HEK293 (cell line): Measurements from ENCODE around the gene ELOVL6.

Source experiments
- CTCF ChIA-PET: fragments of 350-600 bp; formaldehyde crosslinking; extraction: SDS; loops from one replicate; lab custom pipeline; 2021; ENCODE audit warnings: antibody characterized with exemption; lab: Yijun Ruan, JAX
- POLR2A ChIA-PET: fragments of 300-600 bp; formaldehyde crosslinking; extraction: SDS; loops from one replicate; lab custom pipeline; 2020; ENCODE audit warnings: antibody characterized with exemption, inconsistent platforms; lab: Yijun Ruan, JAX
- H3K27ac ChIP-seq: fragments of 200-500 bp; sonication (Bioruptor generic); 2 replicates; pipeline ENCODE4 v1.5.1; 2014; ENCODE audit warnings: low read depth, low read length, control low read depth, inconsistent platforms; ENCODE audit errors: extremely low read depth
- H3K36me3 ChIP-seq, 2 experiments: fragments of 200-500 bp in 1 of 2; sonication (Bioruptor generic) in 1 of 2; 1 replicate in 1 of 2; 2 replicates in 1 of 2; pipeline ENCODE4 v1.5.1; 2014 to 2017; ENCODE audit warnings: inconsistent platforms in 2 of 2, low read length in 2 of 2; ENCODE audit not compliant: control insufficient read depth in 2 of 2, insufficient read depth in 1 of 2
- H3K4me1 ChIP-seq: fragments of 200-500 bp; sonication (Bioruptor generic); 2 replicates; pipeline ENCODE4 v1.5.1; 2014; ENCODE audit warnings: mild to moderate bottlenecking, low read length, inconsistent platforms; ENCODE audit not compliant: control insufficient read depth, insufficient read depth
- H3K4me3 ChIP-seq: 2 replicates; pipeline ENCODE4 v1.5.1; 2011; ENCODE audit warnings: low read depth, mild to moderate bottlenecking, control low read depth, low read length, moderate library complexity
- H3K9me3 ChIP-seq: fragments of 200-500 bp; sonication (Bioruptor generic); 2 replicates; pipeline ENCODE4 v1.5.1; 2014; ENCODE audit warnings: low read depth, low read length, inconsistent platforms; ENCODE audit not compliant: control insufficient read depth, insufficient read depth
- GLI2 ChIP-seq: fragments of 450-650 bp; formaldehyde crosslinking; IDR thresholded peaks from 2 replicates; pipeline ENCODE4; 2017; ENCODE audit warnings: missing biosample characterization, missing genetic modification characterization, low read depth, borderline replicate concordance
- HOXD13 ChIP-seq: sonication (generic); formaldehyde crosslinking; IDR thresholded peaks from 2 replicates; pipeline ENCODE4 v1.8.0; 2022; ENCODE audit warnings: missing genetic modification reagents, borderline replicate concordance
- PRDM1 ChIP-seq: fragments of 450-650 bp; formaldehyde crosslinking; IDR thresholded peaks from 2 replicates; pipeline ENCODE4; 2016; ENCODE audit warnings: missing biosample characterization, missing genetic modification characterization
- PRDM2 ChIP-seq: fragments of 450-650 bp; formaldehyde crosslinking; IDR thresholded peaks from 2 replicates; pipeline ENCODE4 v1.5.1; 2016; ENCODE audit warnings: missing biosample characterization, missing genetic modification characterization, borderline replicate concordance
- YY1 ChIP-seq: fragments of 450-650 bp; formaldehyde crosslinking; IDR thresholded peaks from 2 replicates; pipeline ENCODE4 v1.5.1; 2018; ENCODE audit warnings: missing biosample characterization, missing genetic modification characterization
- ZBTB17 ChIP-seq: fragments of 450-650 bp; formaldehyde crosslinking; IDR thresholded peaks from 2 replicates; pipeline ENCODE4 v1.5.1; 2016; ENCODE audit warnings: missing biosample characterization, missing genetic modification characterization
- ZBTB21 ChIP-seq: fragments of 450-650 bp; formaldehyde crosslinking; IDR thresholded peaks from 2 replicates; pipeline ENCODE4 v1.5.1; 2017; ENCODE audit warnings: missing biosample characterization, missing genetic modification characterization
- ZFP41 ChIP-seq: fragments of 450-650 bp; formaldehyde crosslinking; IDR thresholded peaks from 2 replicates; pipeline ENCODE4 v1.5.1; 2016; ENCODE audit warnings: missing biosample characterization, missing genetic modification characterization, borderline replicate concordance
- ZFP69B ChIP-seq: fragments of 450-650 bp; formaldehyde crosslinking; IDR thresholded peaks from 2 replicates; pipeline ENCODE4 v1.5.1; 2016; ENCODE audit warnings: missing biosample characterization, missing genetic modification characterization
- ZIC2 ChIP-seq: fragments of 450-650 bp; formaldehyde crosslinking; IDR thresholded peaks from 2 replicates; pipeline ENCODE4 v1.5.1; 2016; ENCODE audit warnings: missing biosample characterization, missing genetic modification characterization
- ZNF121 ChIP-seq: fragments of 450-650 bp; formaldehyde crosslinking; IDR thresholded peaks from 2 replicates; pipeline ENCODE4 v1.5.1; 2016; ENCODE audit warnings: missing biosample characterization, missing genetic modification characterization
- ZNF146 ChIP-seq: fragments of 450-650 bp; formaldehyde crosslinking; IDR thresholded peaks from 2 replicates; pipeline ENCODE4 v1.5.1; 2016; ENCODE audit warnings: missing biosample characterization, missing genetic modification characterization
- ZNF184 ChIP-seq: fragments of 450-650 bp; IDR thresholded peaks from 2 replicates; pipeline ENCODE4 v1.5.1; 2018; ENCODE audit warnings: missing biosample characterization, mild to moderate bottlenecking, missing genetic modification characterization
- ZNF202 ChIP-seq: fragments of 450-650 bp; formaldehyde crosslinking; IDR thresholded peaks from 2 replicates; pipeline ENCODE4 v1.5.1; 2016; ENCODE audit warnings: missing biosample characterization, missing genetic modification characterization, borderline replicate concordance
- ZNF335 ChIP-seq: fragments of 450-650 bp; formaldehyde crosslinking; conservative IDR thresholded peaks from 2 replicates; pipeline ENCODE4 v1.5.1; 2016; ENCODE audit warnings: missing biosample characterization, missing genetic modification characterization
- ZNF354C ChIP-seq: fragments of 450-650 bp; formaldehyde crosslinking; IDR thresholded peaks from 2 replicates; pipeline ENCODE4 v1.5.1; 2016; ENCODE audit warnings: missing biosample characterization, missing genetic modification characterization, low read depth, borderline replicate concordance
- ZNF513 ChIP-seq: fragments of 450-650 bp; IDR thresholded peaks from 2 replicates; pipeline ENCODE4 v1.5.1; 2018; ENCODE audit warnings: missing biosample characterization, missing genetic modification characterization
- ZNF514 ChIP-seq: fragments of 450-650 bp; formaldehyde crosslinking; IDR thresholded peaks from 2 replicates; pipeline ENCODE4 v1.5.1; 2016; ENCODE audit warnings: missing biosample characterization, missing genetic modification characterization
- ZNF560 ChIP-seq: fragments of 450-650 bp; formaldehyde crosslinking; IDR thresholded peaks from 2 replicates; pipeline ENCODE4 v1.5.1; 2017; ENCODE audit warnings: missing biosample characterization, missing genetic modification characterization, borderline replicate concordance
- ZNF571 ChIP-seq: fragments of 450-650 bp; formaldehyde crosslinking; IDR thresholded peaks from 2 replicates; pipeline ENCODE4 v1.5.0; 2017; ENCODE audit warnings: missing biosample characterization, missing genetic modification characterization
- ZNF596 ChIP-seq: fragments of 450-650 bp; IDR thresholded peaks from 2 replicates; pipeline ENCODE4 v1.5.0; 2018; ENCODE audit warnings: missing biosample characterization, mild to moderate bottlenecking, missing genetic modification characterization, moderate library complexity
- ZNF677 ChIP-seq: fragments of 450-650 bp; IDR thresholded peaks from 2 replicates; pipeline ENCODE4 v1.5.0; 2018; ENCODE audit warnings: missing biosample characterization, mild to moderate bottlenecking, missing genetic modification characterization, moderate library complexity
- ZNF701 ChIP-seq: fragments of 450-650 bp; formaldehyde crosslinking; IDR thresholded peaks from 2 replicates; pipeline ENCODE4 v1.5.1; 2016; ENCODE audit warnings: missing biosample characterization, missing genetic modification characterization
- ZNF791 ChIP-seq: fragments of 450-650 bp; formaldehyde crosslinking; IDR thresholded peaks from 2 replicates; pipeline ENCODE4 v1.5.1; 2016; ENCODE audit warnings: missing biosample characterization, missing genetic modification characterization
- ZSCAN4 ChIP-seq: fragments of 450-650 bp; formaldehyde crosslinking; IDR thresholded peaks from 2 replicates; pipeline ENCODE4 v1.5.1; 2017; ENCODE audit warnings: missing biosample characterization, missing genetic modification characterization

ELOVL6 gene

GRCh38 chr4:110139815-110140214, 58.6 kb downstream of the ELOVL6 start:
- ChIA-PET POLR2A (no interaction called here), CTCF (interaction anchor here (0.6 kb wide), 1 partner anchor 17 kb away, joined by 3 read pairs; no protein-coding TSS in a partner anchor)
- H3K27ac ChIP-seq = no peak overlapping the region
- no peaks in the 10 kb centered on the region for H3K36me3 ChIP-seq
- H3K4me3 ChIP-seq = no peak overlapping the region
- no peak for TF ChIP-seq ZNF791
- no peak for TF ChIP-seq ZNF596
- TF ChIP-seq ZSCAN4 = no peak
- TF ChIP-seq ZIC2 (tag by site-specific recombination) = 0 out of 2 replicates have a peak, but pooled peaks have one; percentile 9
- TF ChIP-seq PRDM1 (tag by site-specific recombination) = no peak
- 0 out of 2 replicates have a peak, but pooled peaks have one; percentile 16 for TF ChIP-seq ZBTB17
- TF ChIP-seq ZNF354C (tag by site-specific recombination) = no peak
- no peak for TF ChIP-seq ZNF514 (tag by site-specific recombination)
- H3K4me1 ChIP-seq = 0 out of 2 replicates have a peak, but pooled peaks cover 7% of the 10 kb centered on the region
- H3K9me3 ChIP-seq = no peaks in the 10 kb centered on the region

- CTCF ChIA-PET = no interaction called here
- H3K27ac ChIP-seq = no peak overlapping the region
- 0 out of 2 replicates have a peak, but pooled peaks cover 7% of the 10 kb centered on the region for H3K4me1 ChIP-seq
- no peak for TF ChIP-seq ZFP41 (tag by site-specific recombination)
- no peak for TF ChIP-seq GLI2
- TF ChIP-seq ZNF202 = no peak
- POLR2A ChIA-PET = no interaction called here
- H3K9me3 ChIP-seq = no peaks in the 10 kb centered on the region
- H3K4me3 ChIP-seq = no peak overlapping the region
- H3K36me3 ChIP-seq = no peaks in the 10 kb centered on the region
Observed at GRCh38 chr4:110139111-110139510, 59.3 kb downstream of the ELOVL6 start.

- Histone ChIP-seq H3K27ac (no peak overlapping the region), H3K9me3 (no peaks in the 10 kb centered on the region), H3K36me3 (no peaks in the 10 kb centered on the region), H3K4me1 (0 out of 2 replicates have a peak, but pooled peaks cover 7% of the 10 kb centered on the region), H3K4me3 (no peak overlapping the region)
- ChIA-PET CTCF (interaction anchor here (0.6 to 0.8 kb wide), 2 partner anchors 52 to 142 kb away, joined by 3 to 5 read pairs; no protein-coding TSS in a partner anchor), POLR2A (no interaction called here)
- no peak for TF ChIP-seq ZNF560
- TF ChIP-seq ZNF335 = no peak
- no peak for TF ChIP-seq ZNF513 (tag by site-specific recombination)
- no peak for TF ChIP-seq ZNF184 (tag by site-specific recombination)
- no peak for TF ChIP-seq YY1 (tag by site-specific recombination)
- no peak for TF ChIP-seq ZNF146
- TF ChIP-seq ZNF571 (tag by site-specific recombination) = no peak
- no peak for TF ChIP-seq ZBTB17
- no peak for TF ChIP-seq PRDM2 (tag by site-specific recombination)
- TF ChIP-seq ZNF121 (tag by site-specific recombination) = no peak
- no peak for TF ChIP-seq HOXD13 (CRISPR knock-in tag)
- no peak for TF ChIP-seq ZNF677 (tag by site-specific recombination)
- TF ChIP-seq ZFP69B (tag by site-specific recombination) = no peak
- TF ChIP-seq ZBTB21 (tag by site-specific recombination) = no peak
- no peak for TF ChIP-seq ZNF701
Observed at GRCh38 chr4:110138551-110138950, 59.9 kb downstream of the ELOVL6 start.
